DMS 273 (cell line): Measurements from ENCODE around the gene NUDCD2.

Experiments used
- DNase-seq: peaks from one replicate; lab custom pipeline; 2025; ENCODE audit not compliant: unreplicated experiment; lab: John Stamatoyannopoulos, UW

The NUDCD2 gene

GRCh38 chr5:163459819-163460561 lies at the start of gene NUDCD2:
Gene NUDCD2 (minus strand): TSS chr5:163460102. CDS start chr5:163460050, 52 bp downstream.
- DNase-seq, result peak; percentile 99

- DNase-seq, result peak; percentile 50
Observed at GRCh38 chr5:163509291-163509951, 49.5 kb upstream of the NUDCD2 start.

- no peak for DNase-seq
Observed at GRCh38 chr5:163508753-163509152, 48.9 kb upstream of the NUDCD2 start.

- peak; percentile 21 for DNase-seq
Observed at GRCh38 chr5:163506726-163507125, 46.8 kb upstream of the NUDCD2 start.

GRCh38 chr5:163506095-163506457 lies 46.2 kb upstream of the NUDCD2 start:
- DNase-seq, result no peak

GRCh38 chr5:163505368-163506094 lies 45.6 kb upstream of the NUDCD2 start, which contains the start of gene MAT2B:
Gene MAT2B (plus strand): TSS chr5:163505619. CDS start chr5:163505687, 68 bp downstream.
- peak; percentile 98 for DNase-seq

GRCh38 chr5:163505049-163505367 lies 45.1 kb upstream of the NUDCD2 start:
- no peak for DNase-seq

GRCh38 chr5:163504079-163504931 lies 44.4 kb upstream of the NUDCD2 start:
- DNase-seq, result peak; percentile 74

GRCh38 chr5:163503106-163504078 lies 43.5 kb upstream of the NUDCD2 start:
- peak; percentile 86 for DNase-seq

GRCh38 chr5:163502521-163502920 lies 42.6 kb upstream of the NUDCD2 start:
- no peak for DNase-seq

- DNase-seq, result no peak
Observed at GRCh38 chr5:163498886-163499285, 39.0 kb upstream of the NUDCD2 start.

GRCh38 chr5:163497315-163497714 lies 37.4 kb upstream of the NUDCD2 start:
- no peak for DNase-seq

- no peak for DNase-seq
Observed at GRCh38 chr5:163496286-163496685, 36.4 kb upstream of the NUDCD2 start.

- no peak for DNase-seq
Observed at GRCh38 chr5:163489745-163490075, 29.8 kb upstream of the NUDCD2 start.

GRCh38 chr5:163489055-163489744 lies 29.3 kb upstream of the NUDCD2 start:
- DNase-seq, result peak; percentile 36

GRCh38 chr5:163478982-163479271 lies 19.0 kb upstream of the NUDCD2 start:
- no peak for DNase-seq

GRCh38 chr5:163478126-163478981 lies 18.5 kb upstream of the NUDCD2 start:
- DNase-seq, result no peak

GRCh38 chr5:163475411-163475810 lies 15.5 kb upstream of the NUDCD2 start:
- DNase-seq, result no peak
